ENCODE data around the gene AFF3.

- TF ChIP-seq CTCF (IDR thresholded peaks at IDR 0.05) (no peak), POLR2AphosphoS5 (IDR thresholded peaks at IDR 0.05) (no peak), POLR2A (IDR thresholded peaks at IDR 0.05) (no peak)
Observed at GRCh38 chr2:99915108-99915675, 227.2 kb downstream of the AFF3 start.
